Forelimb muscle (tissue), 1 donor: ENCODE results near the gene NDUFA3. TPM values are rescaled to one million over a fixed set of nuclear protein-coding genes. Genes with fewer than 3 reads are reported as not detected.
A peak's percentile ranks its signal among the peaks of the same experiment; 100 is the strongest.

Experiments used
- DNase-seq: peaks from one replicate; pipeline ENCODE4 v3.0.0-alpha.2; 2013; ENCODE audit warnings: low read depth
- polyA plus RNA-seq: library from polyadenylated mRNA; unstranded; fragments of 120-200 nt; gene quantifications from one replicate; pipeline ENCODE4 v1.2.1, GENCODE V29; 2013; ENCODE audit not compliant: insufficient read length

The NDUFA3 gene
- polyA plus RNA-seq, 1 donor: 120 TPM

- DNase-seq: no peak
Observed at GRCh38 chr19:54107876-54108490, 5.3 kb downstream of the NDUFA3 start.

GRCh38 chr19:54108496-54108895, 5.8 kb downstream of the NDUFA3 start:
- DNase-seq: no peak

GRCh38 chr19:54109651-54110050, 7.0 kb downstream of the NDUFA3 start:
- no peak for DNase-seq

- no peak for DNase-seq
Observed at GRCh38 chr19:54114340-54115108, 11.9 kb downstream of the NDUFA3 start.

- peak; percentile 98 for DNase-seq
Observed at GRCh38 chr19:54115109-54116063, 12.7 kb downstream of the NDUFA3 start, which contains the start of the genes PRPF31 and TFPT. TSS of gene PRPF31 (plus strand) at chr19:54115754. CDS start at chr19:54118279, 2,525 bp downstream. TSS of gene TFPT (minus strand) at chr19:54115657. CDS start at chr19:54115269, 388 bp downstream.

GRCh38 chr19:54121259-54121658, 18.6 kb downstream of the NDUFA3 start:
- no peak for DNase-seq

- no peak for DNase-seq
Observed at GRCh38 chr19:54123682-54124081, 21.0 kb downstream of the NDUFA3 start.

- no peak for DNase-seq
Observed at GRCh38 chr19:54124393-54124792, 21.7 kb downstream of the NDUFA3 start.

- no peak for DNase-seq
Observed at GRCh38 chr19:54125713-54126112, 23.1 kb downstream of the NDUFA3 start.

- no peak for DNase-seq
Observed at GRCh38 chr19:54127688-54128440, 25.2 kb downstream of the NDUFA3 start.

- DNase-seq: no peak
Observed at GRCh38 chr19:54128441-54128725, 25.7 kb downstream of the NDUFA3 start.

GRCh38 chr19:54128796-54129616, 26.4 kb downstream of the NDUFA3 start:
- no peak for DNase-seq

GRCh38 chr19:54129617-54129996, 27.0 kb downstream of the NDUFA3 start:
- no peak for DNase-seq

- DNase-seq: peak; percentile 24
Observed at GRCh38 chr19:54133312-54133956, 30.8 kb downstream of the NDUFA3 start.

GRCh38 chr19:54133957-54134590, 31.4 kb downstream of the NDUFA3 start:
- DNase-seq: no peak

- no peak for DNase-seq
Observed at GRCh38 chr19:54136086-54136863, 33.6 kb downstream of the NDUFA3 start.

GRCh38 chr19:54136864-54137698, 34.4 kb downstream of the NDUFA3 start:
- DNase-seq: peak; percentile 99
